Activated CD4-positive, CD25-positive, alpha-beta regulatory T cell (primary cell): ENCODE results near the gene CTSL.
"Not testable (repeated sequence)": the region's sequence is repeated elsewhere in the genome, so short reads cannot be mapped to it uniquely, and the experiment has no call there.

ENCODE experiments used
- DNase-seq, 4 experiments: peaks; one replicate each; lab custom pipeline; 2025; lab: John Stamatoyannopoulos, UW

CTSL gene

GRCh38 chr9:87759980-87760379 lies 34.1 kb downstream of the CTSL start:
- DNase-seq = not testable (repeated sequence)

DNA sequence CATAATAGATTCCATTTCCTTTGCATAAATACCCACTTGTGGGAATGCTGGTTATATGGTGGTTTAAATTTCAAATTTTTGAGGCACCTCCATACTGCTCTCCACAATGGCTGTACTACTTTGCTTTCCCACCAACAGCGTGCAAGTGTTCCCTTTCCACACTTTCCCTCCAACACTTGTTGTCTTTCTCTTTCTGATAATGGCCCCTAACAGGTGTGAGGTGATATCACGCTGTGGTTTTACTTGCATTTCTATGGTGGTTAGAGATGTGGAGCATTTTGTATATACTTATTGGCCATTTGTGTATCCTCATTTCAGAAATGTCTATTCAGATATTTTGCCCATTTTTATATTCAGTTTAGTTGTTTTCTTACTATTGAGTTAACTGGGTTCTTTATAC lies 34.6 kb downstream of the CTSL start:
- no peak for DNase-seq

GRCh38 chr9:87763286-87763685 lies 37.4 kb downstream of the CTSL start:
- no peak for DNase-seq

GRCh38 chr9:87765521-87765920 lies 39.6 kb downstream of the CTSL start:
- DNase-seq = no peak

DNA sequence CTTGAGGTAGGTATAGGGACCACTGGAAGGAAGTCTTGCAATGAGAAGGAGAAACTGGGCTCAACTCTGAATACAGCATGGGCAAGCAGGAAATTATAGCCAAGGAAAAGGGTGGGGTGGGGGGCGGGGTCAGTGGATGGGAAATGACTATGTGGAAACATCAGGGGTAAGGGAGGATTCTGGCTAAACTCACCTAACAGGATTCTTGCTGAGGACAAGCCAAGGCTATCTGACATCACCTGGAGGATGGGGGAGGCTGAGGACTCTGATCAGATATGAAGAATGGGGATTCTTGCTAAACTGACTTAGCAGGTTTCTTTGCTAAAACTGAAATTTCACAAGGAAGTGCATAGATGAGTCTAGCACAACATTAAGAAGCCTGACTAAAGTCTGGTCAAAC lies 40.8 kb downstream of the CTSL start:
- DNase-seq = no peak

- no peak for DNase-seq
Measured at GRCh38 chr9:87770616-87771315, 44.8 kb downstream of the CTSL start.

GRCh38 chr9:87771316-87772006 lies 45.5 kb downstream of the CTSL start:
- no peak for DNase-seq

GRCh38 chr9:87776481-87777379 lies 50.8 kb downstream of the CTSL start:
- no peak for DNase-seq

- DNase-seq = no peak
Measured at GRCh38 chr9:87778996-87779395, 53.1 kb downstream of the CTSL start.
